Stimulated activated naive CD8-positive, alpha-beta T cell treated with anti-CD3 and anti-CD28 coated beads, Interleukin-15, amount 100 ng/mL, for 72 hours (primary cell): ENCODE measurements around the gene TNFAIP3.
A peak's percentile ranks its signal among the peaks of the same experiment; 100 is the strongest.

Source experiments
- ATAC-seq: fragments of 150-1000 bp; cut with Tn5 transposase; 2 replicates; pipeline ENCODE4 v1.10.0; 2021; ENCODE audit warnings: mild to moderate bottlenecking, moderate library complexity
- DNase-seq, 2 donors: peaks; one replicate each; pipeline ENCODE4 v3.0.0; 2021 to 2022
- H3K27ac Mint-ChIP-seq, 2 donors: one replicate each; pipeline ENCODE4 v1.8.0; 2022; ENCODE audit warnings: mild to moderate bottlenecking in 2 of 2, mixed read lengths in 2 of 2, moderate library complexity in 2 of 2
- H3K27me3 Mint-ChIP-seq: one replicate; pipeline ENCODE4 v1.8.0; 2022; ENCODE audit warnings: mixed read lengths
- H3K4me1 Mint-ChIP-seq: one replicate; pipeline ENCODE4 v1.8.0; 2022; ENCODE audit warnings: mild to moderate bottlenecking, mixed read lengths
- H3K4me3 Mint-ChIP-seq, 2 donors: one replicate each; pipeline ENCODE4 v1.8.0; 2022; ENCODE audit warnings: mild to moderate bottlenecking in 2 of 2, mixed read lengths in 2 of 2, moderate library complexity in 1 of 2
- H3K9me3 Mint-ChIP-seq, 2 donors: one replicate each; pipeline ENCODE4 v1.8.0; 2022; ENCODE audit warnings: mixed read lengths in 2 of 2

The TNFAIP3 gene

GRCh38 chr6:137923866-137924653 lies 57.0 kb downstream of the TNFAIP3 start:
- DNase-seq (no peak), ATAC-seq (no peak)
- H3K4me1 Mint-ChIP-seq, result peaks cover 87% of the 10 kb centered on the region
- no peaks in the 10 kb centered on the region for H3K27me3 Mint-ChIP-seq
- no peak overlapping the region for H3K27ac Mint-ChIP-seq
- H3K9me3 Mint-ChIP-seq, result no peaks in the 10 kb centered on the region
- no peak overlapping the region for H3K4me3 Mint-ChIP-seq

- H3K9me3 Mint-ChIP-seq, result no peaks in the 10 kb centered on the region
- no peaks in the 10 kb centered on the region for H3K27me3 Mint-ChIP-seq
- no peak overlapping the region for H3K27ac Mint-ChIP-seq
- H3K4me3 Mint-ChIP-seq, result no peak overlapping the region
- DNase-seq (no peak), ATAC-seq (no peak)
- H3K4me1 Mint-ChIP-seq, result peaks cover 84% of the 10 kb centered on the region
Observed at GRCh38 chr6:137925141-137925698, 58.2 kb downstream of the TNFAIP3 start.

GRCh38 chr6:137926207-137926731 lies 59.2 kb downstream of the TNFAIP3 start:
- no peak for ATAC-seq
- H3K27ac Mint-ChIP-seq, result peak overlapping the region in 1 of 2 donors; percentile 95
- no peaks in the 10 kb centered on the region for H3K27me3 Mint-ChIP-seq
- no peaks in the 10 kb centered on the region for H3K9me3 Mint-ChIP-seq
- peak overlapping the region; percentile 48 to 63 for H3K4me3 Mint-ChIP-seq
- no peak for DNase-seq
- H3K4me1 Mint-ChIP-seq, result peaks cover 83% of the 10 kb centered on the region

GRCh38 chr6:137926985-137927384 lies 59.9 kb downstream of the TNFAIP3 start:
- no peak for DNase-seq
- peak overlapping the region; percentile 52 to 95 for H3K27ac Mint-ChIP-seq
- ATAC-seq, result no peak
- H3K27me3 Mint-ChIP-seq, result no peaks in the 10 kb centered on the region
- peaks cover 85% of the 10 kb centered on the region for H3K4me1 Mint-ChIP-seq
- peak overlapping the region; percentile 17 to 63 for H3K4me3 Mint-ChIP-seq
- H3K9me3 Mint-ChIP-seq, result no peaks in the 10 kb centered on the region

DNA sequence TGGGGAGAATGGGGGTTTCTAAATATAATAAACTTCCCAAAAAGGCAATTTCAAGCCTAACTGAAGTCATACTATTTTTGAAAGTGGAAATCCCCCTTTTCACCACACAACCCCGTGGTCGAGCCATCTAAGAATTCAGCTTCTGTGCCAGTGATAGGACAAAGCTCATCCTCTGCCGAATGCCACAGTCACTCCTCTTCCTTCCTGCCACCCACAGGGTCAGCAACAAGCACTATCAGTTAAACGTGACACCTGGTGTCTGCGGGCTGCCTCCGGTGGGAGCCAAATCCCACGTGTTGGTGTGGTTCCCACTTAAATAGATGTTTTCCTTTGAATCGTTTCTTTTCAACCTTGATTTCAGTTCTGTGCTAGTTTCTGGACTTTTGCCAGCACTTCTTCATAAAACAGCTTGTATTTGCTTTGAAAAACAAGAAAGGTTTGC lies 60.7 kb downstream of the TNFAIP3 start:
- DNase-seq (peak; percentile 76 to 82), ATAC-seq (peak; percentile 99)
- Mint-ChIP-seq H3K9me3 (no peaks in the 10 kb centered on the region), H3K4me1 (peaks cover 86% of the 10 kb centered on the region), H3K4me3 (peak overlapping the region; percentile 63 to 77), H3K27me3 (no peaks in the 10 kb centered on the region), H3K27ac (peak overlapping the region; percentile 69 to 95)

DNA sequence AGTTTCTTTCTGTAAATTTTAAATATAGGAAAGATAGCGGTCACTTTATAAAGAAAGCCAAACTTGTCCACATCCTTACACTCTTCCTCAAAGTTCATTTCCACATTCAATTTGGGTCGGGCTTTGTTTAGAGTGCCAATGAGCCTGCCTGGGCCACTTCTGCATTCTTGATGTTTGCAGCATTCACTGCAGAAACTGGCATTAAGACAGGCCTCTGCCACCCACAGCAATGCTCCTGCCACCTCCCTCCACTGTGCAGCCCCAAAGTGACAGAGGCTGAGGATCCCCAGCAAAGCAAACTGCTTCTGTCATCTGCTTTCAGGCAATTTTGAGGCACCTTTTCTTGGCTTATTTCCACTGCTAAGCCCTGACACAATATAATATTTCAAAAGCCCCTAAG lies 61.2 kb downstream of the TNFAIP3 start:
- Mint-ChIP-seq H3K27ac (peak overlapping the region; percentile 69 to 95), H3K4me3 (peak overlapping the region; percentile 63 to 77), H3K27me3 (no peaks in the 10 kb centered on the region), H3K9me3 (no peaks in the 10 kb centered on the region), H3K4me1 (peaks cover 84% of the 10 kb centered on the region)
- peak; percentile 59 for ATAC-seq
- peak; percentile 27 to 38 for DNase-seq

- Mint-ChIP-seq H3K4me1 (peaks cover 68% of the 10 kb centered on the region), H3K4me3 (no peak overlapping the region), H3K27me3 (no peaks in the 10 kb centered on the region), H3K27ac (no peak overlapping the region), H3K9me3 (peaks cover 8 to 11% of the 10 kb centered on the region in 2 donors)
- ATAC-seq (no peak), DNase-seq (no peak)
Observed at GRCh38 chr6:137931849-137932465, 64.9 kb downstream of the TNFAIP3 start.
